Gastrocnemius medialis (tissue), 4 donors: ENCODE measurements around the gene RGS19.

Experiments used
- POLR2A ChIP-seq, 2 donors: fragments of 450-650 bp; IDR thresholded peaks; one replicate each; pipeline ENCODE4 v1.6.1; 2017; ENCODE audit warnings: antibody characterized with exemption in 2 of 2, mild to moderate bottlenecking in 2 of 2, moderate library complexity in 2 of 2
- TF ChIP-seq, protein P1 (sequence below), 5 experiments: fragments of 450-650 bp in 3 of 5; fragments of 200-600 bp in 2 of 5; sonication (generic) in 2 of 5; IDR thresholded peaks in 4 of 5; conservative IDR thresholded peaks in 1 of 5; 1 replicate in 4 of 5; 2 replicates in 1 of 5; pipeline ENCODE4 v1.5.1; 2016 to 2019; ENCODE audit warnings: antibody characterized with exemption in 5 of 5, mild to moderate bottlenecking in 3 of 5, moderate library complexity in 3 of 5

- TF ChIP-seq, protein P1, sequence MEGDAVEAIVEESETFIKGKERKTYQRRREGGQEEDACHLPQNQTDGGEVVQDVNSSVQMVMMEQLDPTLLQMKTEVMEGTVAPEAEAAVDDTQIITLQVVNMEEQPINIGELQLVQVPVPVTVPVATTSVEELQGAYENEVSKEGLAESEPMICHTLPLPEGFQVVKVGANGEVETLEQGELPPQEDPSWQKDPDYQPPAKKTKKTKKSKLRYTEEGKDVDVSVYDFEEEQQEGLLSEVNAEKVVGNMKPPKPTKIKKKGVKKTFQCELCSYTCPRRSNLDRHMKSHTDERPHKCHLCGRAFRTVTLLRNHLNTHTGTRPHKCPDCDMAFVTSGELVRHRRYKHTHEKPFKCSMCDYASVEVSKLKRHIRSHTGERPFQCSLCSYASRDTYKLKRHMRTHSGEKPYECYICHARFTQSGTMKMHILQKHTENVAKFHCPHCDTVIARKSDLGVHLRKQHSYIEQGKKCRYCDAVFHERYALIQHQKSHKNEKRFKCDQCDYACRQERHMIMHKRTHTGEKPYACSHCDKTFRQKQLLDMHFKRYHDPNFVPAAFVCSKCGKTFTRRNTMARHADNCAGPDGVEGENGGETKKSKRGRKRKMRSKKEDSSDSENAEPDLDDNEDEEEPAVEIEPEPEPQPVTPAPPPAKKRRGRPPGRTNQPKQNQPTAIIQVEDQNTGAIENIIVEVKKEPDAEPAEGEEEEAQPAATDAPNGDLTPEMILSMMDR (IDR thresholded peaks at IDR 0.05 in 4 of 5, conservative IDR thresholded peaks at IDR 0.05 in 1 of 5) = peak in 4 of 5 experiments; percentile 32 to 55 (median 37)
- no peak for TF ChIP-seq POLR2A (IDR thresholded peaks at IDR 0.05)
These were observed 9.6 kb downstream of the RGS19 start for GRCh38 chr20:64069614-64070243.
